ENCODE data around the gene CD207. TPM values are rescaled to one million over a fixed set of nuclear protein-coding genes. Genes with fewer than 3 reads are reported as not detected.

The CD207 gene
- total and polyA plus RNA-seq, 2 experiments from 2014 or later: not detected

DNA sequence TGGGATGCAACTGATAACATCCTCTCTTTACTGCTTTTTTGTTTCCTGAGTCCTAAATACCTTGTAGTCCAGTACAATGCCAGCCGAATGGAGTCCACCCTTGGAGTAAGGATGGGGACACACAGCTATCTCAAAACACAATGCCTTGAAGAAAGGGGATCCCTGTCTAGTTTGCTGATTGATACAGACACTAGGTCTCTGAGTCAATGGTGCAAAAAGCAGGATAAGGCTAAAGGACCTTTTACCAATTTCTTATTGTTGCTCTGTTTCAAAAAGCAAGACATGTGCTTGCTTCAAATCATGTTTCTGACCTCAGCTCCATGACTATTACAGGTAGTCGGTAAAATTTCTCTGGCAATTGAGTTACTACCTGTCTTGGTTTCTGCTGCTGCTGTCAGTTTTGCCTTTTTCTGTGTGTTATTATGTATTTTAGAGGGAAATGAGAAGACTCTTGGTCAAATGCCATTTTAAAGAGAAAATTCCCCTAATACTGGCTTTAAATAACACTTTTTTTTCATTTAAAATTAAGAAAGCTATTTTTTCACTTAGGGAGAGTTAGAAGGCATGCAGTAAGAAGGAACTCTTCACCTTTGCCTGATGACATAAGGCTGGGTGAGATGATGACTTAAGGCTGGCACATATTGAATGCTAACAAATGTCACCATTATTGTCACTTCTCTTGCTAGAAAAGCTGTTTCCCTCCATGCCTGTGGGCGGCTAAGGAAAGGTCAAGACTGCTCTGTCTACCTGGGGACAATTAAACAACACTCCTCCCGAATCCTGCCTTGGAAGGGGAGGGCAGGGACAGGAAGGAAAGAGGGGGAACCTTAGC lies 40.2 kb downstream of the CD207 start:
- Mint-ChIP-seq H3K36me3 (ENCODE audit: low read depth) (peaks cover 7% of the 10 kb centered on the region), H3K4me3 (no peak overlapping the region), H3K27me3 (ENCODE audit: insufficient read depth, low read depth, poor library complexity) (peaks cover 25% of the 10 kb centered on the region), H3K27ac (no peak overlapping the region), H3K4me1 (peaks cover 15% of the 10 kb centered on the region), H3K9me3 (peaks cover 16% of the 10 kb centered on the region)
- Histone ChIP-seq H2AFZ (0 out of 2 replicates have a peak overlapping the region, but pooled peaks have one; percentile 5), H3K27ac (ENCODE audit: low read depth) (no peak overlapping the region), H3K79me2 (replicated peaks; ENCODE audit: insufficient read depth) (no peaks in the 10 kb centered on the region), H3K36me3 (ENCODE audit: insufficient read depth) (no peaks in the 10 kb centered on the region), H3K4me3 (no peak overlapping the region), H3K27me3 (ENCODE audit: insufficient read depth) (peaks cover 62% of the 10 kb centered on the region), H3K9me2 (ENCODE audit: insufficient read depth) (no peaks in the 10 kb centered on the region), H4K20me1 (replicated peaks; ENCODE audit: insufficient read depth) (0 out of 2 replicates have a peak, but pooled peaks cover 3% of the 10 kb centered on the region), H3K4me2 (no peak overlapping the region), H3F3A (replicated peaks; ENCODE audit: low read depth) (peaks cover 6% of the 10 kb centered on the region; the same call in 1 of the 2 replicates), H3K4me1 (ENCODE audit: insufficient read depth) (peaks cover 6% of the 10 kb centered on the region; the same call in 1 of the 2 replicates)
- TF ChIP-seq ZNF331 (CRISPR knock-in tag; IDR thresholded peaks at IDR 0.05; ENCODE audit: low read depth) (no peak), POLR2AphosphoS5 (IDR thresholded peaks at IDR 0.05; ENCODE audit: low read depth) (no peak), EZH2phosphoT487 (IDR thresholded peaks at IDR 0.05; ENCODE audit: unreplicated experiment) (no peak), EZH2 (IDR thresholded peaks at IDR 0.05; ENCODE audit: low read depth, unreplicated experiment) (no peak), NANOG (IDR thresholded peaks at IDR 0.05; ENCODE audit: borderline replicate concordance) (no peak), ZNF114 (CRISPR knock-in tag; IDR thresholded peaks at IDR 0.05) (no peak), JUNB (IDR thresholded peaks at IDR 0.05; ENCODE audit: unreplicated experiment) (no peak), STAT1 (IDR thresholded peaks at IDR 0.05; ENCODE audit: unreplicated experiment) (no peak), CREB1 (CRISPR knock-in tag; IDR thresholded peaks at IDR 0.05; ENCODE audit: low read depth) (no peak)
- TF ChIP-seq, protein P1, sequence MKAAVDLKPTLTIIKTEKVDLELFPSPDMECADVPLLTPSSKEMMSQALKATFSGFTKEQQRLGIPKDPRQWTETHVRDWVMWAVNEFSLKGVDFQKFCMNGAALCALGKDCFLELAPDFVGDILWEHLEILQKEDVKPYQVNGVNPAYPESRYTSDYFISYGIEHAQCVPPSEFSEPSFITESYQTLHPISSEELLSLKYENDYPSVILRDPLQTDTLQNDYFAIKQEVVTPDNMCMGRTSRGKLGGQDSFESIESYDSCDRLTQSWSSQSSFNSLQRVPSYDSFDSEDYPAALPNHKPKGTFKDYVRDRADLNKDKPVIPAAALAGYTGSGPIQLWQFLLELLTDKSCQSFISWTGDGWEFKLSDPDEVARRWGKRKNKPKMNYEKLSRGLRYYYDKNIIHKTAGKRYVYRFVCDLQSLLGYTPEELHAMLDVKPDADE (IDR thresholded peaks at IDR 0.05): no peak
- TF ChIP-seq, protein P2, sequence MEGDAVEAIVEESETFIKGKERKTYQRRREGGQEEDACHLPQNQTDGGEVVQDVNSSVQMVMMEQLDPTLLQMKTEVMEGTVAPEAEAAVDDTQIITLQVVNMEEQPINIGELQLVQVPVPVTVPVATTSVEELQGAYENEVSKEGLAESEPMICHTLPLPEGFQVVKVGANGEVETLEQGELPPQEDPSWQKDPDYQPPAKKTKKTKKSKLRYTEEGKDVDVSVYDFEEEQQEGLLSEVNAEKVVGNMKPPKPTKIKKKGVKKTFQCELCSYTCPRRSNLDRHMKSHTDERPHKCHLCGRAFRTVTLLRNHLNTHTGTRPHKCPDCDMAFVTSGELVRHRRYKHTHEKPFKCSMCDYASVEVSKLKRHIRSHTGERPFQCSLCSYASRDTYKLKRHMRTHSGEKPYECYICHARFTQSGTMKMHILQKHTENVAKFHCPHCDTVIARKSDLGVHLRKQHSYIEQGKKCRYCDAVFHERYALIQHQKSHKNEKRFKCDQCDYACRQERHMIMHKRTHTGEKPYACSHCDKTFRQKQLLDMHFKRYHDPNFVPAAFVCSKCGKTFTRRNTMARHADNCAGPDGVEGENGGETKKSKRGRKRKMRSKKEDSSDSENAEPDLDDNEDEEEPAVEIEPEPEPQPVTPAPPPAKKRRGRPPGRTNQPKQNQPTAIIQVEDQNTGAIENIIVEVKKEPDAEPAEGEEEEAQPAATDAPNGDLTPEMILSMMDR (conservative IDR thresholded peaks at IDR 0.05; ENCODE audit: low read depth in 2 of 2): no peak
- TF ChIP-seq, protein P3, sequence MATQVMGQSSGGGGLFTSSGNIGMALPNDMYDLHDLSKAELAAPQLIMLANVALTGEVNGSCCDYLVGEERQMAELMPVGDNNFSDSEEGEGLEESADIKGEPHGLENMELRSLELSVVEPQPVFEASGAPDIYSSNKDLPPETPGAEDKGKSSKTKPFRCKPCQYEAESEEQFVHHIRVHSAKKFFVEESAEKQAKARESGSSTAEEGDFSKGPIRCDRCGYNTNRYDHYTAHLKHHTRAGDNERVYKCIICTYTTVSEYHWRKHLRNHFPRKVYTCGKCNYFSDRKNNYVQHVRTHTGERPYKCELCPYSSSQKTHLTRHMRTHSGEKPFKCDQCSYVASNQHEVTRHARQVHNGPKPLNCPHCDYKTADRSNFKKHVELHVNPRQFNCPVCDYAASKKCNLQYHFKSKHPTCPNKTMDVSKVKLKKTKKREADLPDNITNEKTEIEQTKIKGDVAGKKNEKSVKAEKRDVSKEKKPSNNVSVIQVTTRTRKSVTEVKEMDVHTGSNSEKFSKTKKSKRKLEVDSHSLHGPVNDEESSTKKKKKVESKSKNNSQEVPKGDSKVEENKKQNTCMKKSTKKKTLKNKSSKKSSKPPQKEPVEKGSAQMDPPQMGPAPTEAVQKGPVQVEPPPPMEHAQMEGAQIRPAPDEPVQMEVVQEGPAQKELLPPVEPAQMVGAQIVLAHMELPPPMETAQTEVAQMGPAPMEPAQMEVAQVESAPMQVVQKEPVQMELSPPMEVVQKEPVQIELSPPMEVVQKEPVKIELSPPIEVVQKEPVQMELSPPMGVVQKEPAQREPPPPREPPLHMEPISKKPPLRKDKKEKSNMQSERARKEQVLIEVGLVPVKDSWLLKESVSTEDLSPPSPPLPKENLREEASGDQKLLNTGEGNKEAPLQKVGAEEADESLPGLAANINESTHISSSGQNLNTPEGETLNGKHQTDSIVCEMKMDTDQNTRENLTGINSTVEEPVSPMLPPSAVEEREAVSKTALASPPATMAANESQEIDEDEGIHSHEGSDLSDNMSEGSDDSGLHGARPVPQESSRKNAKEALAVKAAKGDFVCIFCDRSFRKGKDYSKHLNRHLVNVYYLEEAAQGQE (IDR thresholded peaks at IDR 0.05; ENCODE audit: unreplicated experiment): no peak
- TF ChIP-seq, protein P4, sequence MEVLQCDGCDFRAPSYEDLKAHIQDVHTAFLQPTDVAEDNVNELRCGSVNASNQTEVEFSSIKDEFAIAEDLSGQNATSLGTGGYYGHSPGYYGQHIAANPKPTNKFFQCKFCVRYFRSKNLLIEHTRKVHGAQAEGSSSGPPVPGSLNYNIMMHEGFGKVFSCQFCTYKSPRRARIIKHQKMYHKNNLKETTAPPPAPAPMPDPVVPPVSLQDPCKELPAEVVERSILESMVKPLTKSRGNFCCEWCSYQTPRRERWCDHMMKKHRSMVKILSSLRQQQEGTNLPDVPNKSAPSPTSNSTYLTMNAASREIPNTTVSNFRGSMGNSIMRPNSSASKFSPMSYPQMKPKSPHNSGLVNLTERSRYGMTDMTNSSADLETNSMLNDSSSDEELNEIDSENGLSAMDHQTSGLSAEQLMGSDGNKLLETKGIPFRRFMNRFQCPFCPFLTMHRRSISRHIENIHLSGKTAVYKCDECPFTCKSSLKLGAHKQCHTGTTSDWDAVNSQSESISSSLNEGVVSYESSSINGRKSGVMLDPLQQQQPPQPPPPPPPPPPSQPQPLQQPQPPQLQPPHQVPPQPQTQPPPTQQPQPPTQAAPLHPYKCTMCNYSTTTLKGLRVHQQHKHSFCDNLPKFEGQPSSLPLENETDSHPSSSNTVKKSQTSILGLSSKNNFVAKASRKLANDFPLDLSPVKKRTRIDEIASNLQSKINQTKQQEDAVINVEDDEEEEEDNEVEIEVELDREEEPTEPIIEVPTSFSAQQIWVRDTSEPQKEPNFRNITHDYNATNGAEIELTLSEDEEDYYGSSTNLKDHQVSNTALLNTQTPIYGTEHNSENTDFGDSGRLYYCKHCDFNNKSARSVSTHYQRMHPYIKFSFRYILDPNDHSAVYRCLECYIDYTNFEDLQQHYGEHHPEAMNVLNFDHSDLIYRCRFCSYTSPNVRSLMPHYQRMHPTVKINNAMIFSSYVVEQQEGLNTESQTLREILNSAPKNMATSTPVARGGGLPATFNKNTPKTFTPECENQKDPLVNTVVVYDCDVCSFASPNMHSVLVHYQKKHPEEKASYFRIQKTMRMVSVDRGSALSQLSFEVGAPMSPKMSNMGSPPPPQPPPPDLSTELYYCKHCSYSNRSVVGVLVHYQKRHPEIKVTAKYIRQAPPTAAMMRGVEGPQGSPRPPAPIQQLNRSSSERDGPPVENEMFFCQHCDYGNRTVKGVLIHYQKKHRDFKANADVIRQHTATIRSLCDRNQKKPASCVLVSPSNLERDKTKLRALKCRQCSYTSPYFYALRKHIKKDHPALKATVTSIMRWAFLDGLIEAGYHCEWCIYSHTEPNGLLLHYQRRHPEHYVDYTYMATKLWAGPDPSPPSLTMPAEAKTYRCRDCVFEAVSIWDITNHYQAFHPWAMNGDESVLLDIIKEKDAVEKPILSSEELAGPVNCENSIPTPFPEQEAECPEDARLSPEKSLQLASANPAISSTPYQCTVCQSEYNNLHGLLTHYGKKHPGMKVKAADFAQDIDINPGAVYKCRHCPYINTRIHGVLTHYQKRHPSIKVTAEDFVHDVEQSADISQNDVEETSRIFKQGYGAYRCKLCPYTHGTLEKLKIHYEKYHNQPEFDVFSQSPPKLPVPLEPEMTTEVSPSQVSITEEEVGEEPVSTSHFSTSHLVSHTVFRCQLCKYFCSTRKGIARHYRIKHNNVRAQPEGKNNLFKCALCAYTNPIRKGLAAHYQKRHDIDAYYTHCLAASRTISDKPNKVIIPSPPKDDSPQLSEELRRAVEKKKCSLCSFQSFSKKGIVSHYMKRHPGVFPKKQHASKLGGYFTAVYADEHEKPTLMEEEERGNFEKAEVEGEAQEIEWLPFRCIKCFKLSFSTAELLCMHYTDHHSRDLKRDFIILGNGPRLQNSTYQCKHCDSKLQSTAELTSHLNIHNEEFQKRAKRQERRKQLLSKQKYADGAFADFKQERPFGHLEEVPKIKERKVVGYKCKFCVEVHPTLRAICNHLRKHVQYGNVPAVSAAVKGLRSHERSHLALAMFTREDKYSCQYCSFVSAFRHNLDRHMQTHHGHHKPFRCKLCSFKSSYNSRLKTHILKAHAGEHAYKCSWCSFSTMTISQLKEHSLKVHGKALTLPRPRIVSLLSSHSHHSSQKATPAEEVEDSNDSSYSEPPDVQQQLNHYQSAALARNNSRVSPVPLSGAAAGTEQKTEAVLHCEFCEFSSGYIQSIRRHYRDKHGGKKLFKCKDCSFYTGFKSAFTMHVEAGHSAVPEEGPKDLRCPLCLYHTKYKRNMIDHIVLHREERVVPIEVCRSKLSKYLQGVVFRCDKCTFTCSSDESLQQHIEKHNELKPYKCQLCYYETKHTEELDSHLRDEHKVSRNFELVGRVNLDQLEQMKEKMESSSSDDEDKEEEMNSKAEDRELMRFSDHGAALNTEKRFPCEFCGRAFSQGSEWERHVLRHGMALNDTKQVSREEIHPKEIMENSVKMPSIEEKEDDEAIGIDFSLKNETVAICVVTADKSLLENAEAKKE (CRISPR knock-in tag; IDR thresholded peaks at IDR 0.05): no peak
- DNase-seq (ENCODE audit: low spot score) (no peak), ATAC-seq (no peak)
